Calu3 (cell line): ENCODE results near the gene BIRC2. TPM values are rescaled to one million over a fixed set of nuclear protein-coding genes. Genes with fewer than 3 reads are reported as not detected.

Source experiments
- BruUV-seq: library from RNA; stranded (reverse); fragments of 400-500 nt; replicated peaks from 2 replicates; lab custom pipeline; 2021; lab: Mats Ljungman, UMichigan
- CTCF ChIA-PET: fragments of 300-600 bp; sonication (Branson Sonifier 250); formaldehyde crosslinking; loops from one replicate; lab custom pipeline; 2022; ENCODE audit warnings: antibody characterized with exemption; lab: Charles Lee
- DNase-seq: peaks from one replicate; pipeline ENCODE4 v3.0.0; 2022
- H3K27ac Mint-ChIP-seq: one replicate; pipeline ENCODE4 v1.8.0; 2022; ENCODE audit warnings: mixed read lengths; ENCODE audit not compliant: unreplicated experiment
- H3K27me3 Mint-ChIP-seq: one replicate; pipeline ENCODE4 v1.8.0; 2022; ENCODE audit warnings: mixed read lengths; ENCODE audit not compliant: unreplicated experiment
- H3K36me3 Mint-ChIP-seq: one replicate; pipeline ENCODE4 v1.8.0; 2022; ENCODE audit warnings: mild to moderate bottlenecking, moderate library complexity, mixed read lengths; ENCODE audit not compliant: insufficient read depth, unreplicated experiment
- H3K4me1 Mint-ChIP-seq: one replicate; pipeline ENCODE4 v1.8.0; 2022; ENCODE audit warnings: mild to moderate bottlenecking, low read depth, mixed read lengths; ENCODE audit not compliant: unreplicated experiment
- H3K4me3 Mint-ChIP-seq: one replicate; pipeline ENCODE4 v1.8.0; 2022; ENCODE audit warnings: mild to moderate bottlenecking, low read depth, moderate library complexity, mixed read lengths; ENCODE audit not compliant: unreplicated experiment
- H3K9me3 Mint-ChIP-seq: one replicate; pipeline ENCODE4 v1.8.0; 2022; ENCODE audit warnings: low read depth, mixed read lengths; ENCODE audit not compliant: unreplicated experiment
- CTCF ChIP-seq: fragments of 200-600 bp; IDR thresholded peaks from one replicate; pipeline ENCODE4 v1.8.0; 2022; ENCODE audit warnings: antibody characterized with exemption; ENCODE audit not compliant: unreplicated experiment
- intact Hi-C: fragments of 100-400 bp; cut with micrococcal nuclease; formaldehyde crosslinking; loops from one replicate; pipeline ENCODE4 v1.10.0; 2022; ENCODE audit not compliant: unreplicated experiment
- total RNA-seq: library from RNA; stranded (reverse); gene quantifications from 2 replicates; pipeline ENCODE4 v1.2.3, GENCODE V29; 2022

The BIRC2 gene
- total RNA-seq, 1 experiment from 2014 or later: 32.6 TPM

- DNase-seq: no peak
- no peak for TF ChIP-seq CTCF
- H3K27me3 Mint-ChIP-seq: no peaks in the 10 kb centered on the region
- H3K4me1 Mint-ChIP-seq: peaks cover 39% of the 10 kb centered on the region
- peaks cover 59% of the 10 kb centered on the region for H3K36me3 Mint-ChIP-seq
- H3K4me3 Mint-ChIP-seq: peak overlapping the region; percentile 74
- peak overlapping the region; percentile 96 for H3K27ac Mint-ChIP-seq
- no TSS peak for BruUV-seq
- CTCF ChIA-PET: interaction anchor here (0.8 kb wide), 1 partner anchor 32 kb away, joined by 5 read pairs; no protein-coding TSS in a partner anchor
- intact Hi-C loops: no loop called here
- no peaks in the 10 kb centered on the region for H3K9me3 Mint-ChIP-seq
These were observed 27.5 kb upstream of the BIRC2 start for GRCh38 chr11:102319544-102319943.

GRCh38 chr11:102320188-102320587 lies 26.8 kb upstream of the BIRC2 start:
- H3K27ac Mint-ChIP-seq: peak overlapping the region; percentile 96
- no TSS peak for BruUV-seq
- DNase-seq: no peak
- CTCF ChIA-PET: interaction anchor here (0.8 kb wide), 1 partner anchor 33 kb away, joined by 5 read pairs; no protein-coding TSS in a partner anchor
- H3K9me3 Mint-ChIP-seq: no peaks in the 10 kb centered on the region
- intact Hi-C loops: no loop called here
- peaks cover 39% of the 10 kb centered on the region for H3K4me1 Mint-ChIP-seq
- H3K36me3 Mint-ChIP-seq: peaks cover 65% of the 10 kb centered on the region
- H3K27me3 Mint-ChIP-seq: no peaks in the 10 kb centered on the region
- H3K4me3 Mint-ChIP-seq: peak overlapping the region; percentile 74
- TF ChIP-seq CTCF: no peak

GRCh38 chr11:102320679-102321078 lies 26.3 kb upstream of the BIRC2 start:
- Mint-ChIP-seq H3K27ac (peak overlapping the region; percentile 96), H3K4me3 (peak overlapping the region; percentile 74), H3K9me3 (no peaks in the 10 kb centered on the region), H3K4me1 (peaks cover 36% of the 10 kb centered on the region), H3K36me3 (peaks cover 65% of the 10 kb centered on the region), H3K27me3 (no peaks in the 10 kb centered on the region)
- DNase-seq: no peak
- no TSS peak for BruUV-seq
- CTCF ChIA-PET: no interaction called here
- intact Hi-C loops: no loop called here
- no peak for TF ChIP-seq CTCF

- CTCF ChIA-PET: no interaction called here
- Mint-ChIP-seq H3K4me1 (peaks cover 18% of the 10 kb centered on the region), H3K27me3 (no peaks in the 10 kb centered on the region), H3K4me3 (peak overlapping the region; percentile 74), H3K27ac (peak overlapping the region; percentile 80), H3K36me3 (peaks cover 63% of the 10 kb centered on the region), H3K9me3 (no peaks in the 10 kb centered on the region)
- no peak for TF ChIP-seq CTCF
- no TSS peak for BruUV-seq
- DNase-seq: no peak
- intact Hi-C loops: no loop called here
These were observed 24.5 kb upstream of the BIRC2 start for GRCh38 chr11:102322560-102322959.
